Breast epithelium (tissue), 3 donors: ENCODE measurements around the gene IL1R2.

Experiments
- POLR2A ChIP-seq: fragments of 450-650 bp; IDR thresholded peaks from one replicate; pipeline ENCODE4 v1.6.1; 2016; ENCODE audit warnings: antibody characterized with exemption, mild to moderate bottlenecking, moderate library complexity
- TF ChIP-seq, protein P1 (sequence below), 3 donors: fragments of 450-650 bp; IDR thresholded peaks; one replicate each; pipeline ENCODE4 v1.5.1; 2016 to 2017; ENCODE audit warnings: antibody characterized with exemption in 3 of 3, mild to moderate bottlenecking in 3 of 3, moderate library complexity in 3 of 3

DNA sequence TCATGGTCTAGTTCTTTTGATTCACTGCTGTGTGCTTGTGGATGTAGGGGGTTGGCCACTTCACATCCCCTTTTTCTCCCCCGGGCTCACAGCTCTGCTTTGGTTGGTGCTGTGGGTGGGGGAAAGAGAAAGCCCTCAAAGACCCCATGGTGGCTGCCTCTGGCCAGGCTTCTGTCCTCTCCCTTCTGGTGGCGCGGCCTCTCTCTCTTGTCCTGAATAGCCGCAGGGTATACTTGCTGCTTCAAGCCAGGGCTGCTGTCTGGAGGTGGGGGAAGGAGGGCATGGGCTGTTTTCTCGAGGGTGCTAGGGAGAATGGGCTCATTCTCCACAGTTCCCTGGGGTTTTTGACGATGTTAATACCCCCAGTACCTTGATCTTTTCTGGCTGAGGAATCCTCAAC lies 53.9 kb downstream of the IL1R2 start:
- no peak for TF ChIP-seq POLR2A
- TF ChIP-seq, protein P1, sequence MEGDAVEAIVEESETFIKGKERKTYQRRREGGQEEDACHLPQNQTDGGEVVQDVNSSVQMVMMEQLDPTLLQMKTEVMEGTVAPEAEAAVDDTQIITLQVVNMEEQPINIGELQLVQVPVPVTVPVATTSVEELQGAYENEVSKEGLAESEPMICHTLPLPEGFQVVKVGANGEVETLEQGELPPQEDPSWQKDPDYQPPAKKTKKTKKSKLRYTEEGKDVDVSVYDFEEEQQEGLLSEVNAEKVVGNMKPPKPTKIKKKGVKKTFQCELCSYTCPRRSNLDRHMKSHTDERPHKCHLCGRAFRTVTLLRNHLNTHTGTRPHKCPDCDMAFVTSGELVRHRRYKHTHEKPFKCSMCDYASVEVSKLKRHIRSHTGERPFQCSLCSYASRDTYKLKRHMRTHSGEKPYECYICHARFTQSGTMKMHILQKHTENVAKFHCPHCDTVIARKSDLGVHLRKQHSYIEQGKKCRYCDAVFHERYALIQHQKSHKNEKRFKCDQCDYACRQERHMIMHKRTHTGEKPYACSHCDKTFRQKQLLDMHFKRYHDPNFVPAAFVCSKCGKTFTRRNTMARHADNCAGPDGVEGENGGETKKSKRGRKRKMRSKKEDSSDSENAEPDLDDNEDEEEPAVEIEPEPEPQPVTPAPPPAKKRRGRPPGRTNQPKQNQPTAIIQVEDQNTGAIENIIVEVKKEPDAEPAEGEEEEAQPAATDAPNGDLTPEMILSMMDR (IDR thresholded peaks at IDR 0.05): no peak
